OCI-LY7 (cell line): ENCODE results near the gene MYH8. TPM values are rescaled to one million over a fixed set of nuclear protein-coding genes. Genes with fewer than 3 reads are reported as not detected.

ENCODE experiments used
- BruUV-seq: library from RNA; stranded (reverse); fragments of 400-500 nt; replicated peaks from 2 replicates; lab custom pipeline; 2021; lab: Mats Ljungman, UMichigan
- CTCF ChIA-PET: fragments of 300-600 bp; sonication (Branson Sonifier 250); formaldehyde crosslinking; loops from one replicate; lab custom pipeline; 2022; ENCODE audit warnings: antibody characterized with exemption; ENCODE audit not compliant: unreplicated experiment; lab: Charles Lee
- POLR2A ChIA-PET: fragments of 300-600 bp; sonication (Branson Sonifier 250); formaldehyde crosslinking; loops from one replicate; lab custom pipeline; 2022; ENCODE audit warnings: antibody characterized with exemption; lab: Charles Lee
- DNase-seq: peaks from one replicate; pipeline ENCODE4 v3.0.0-alpha.2; 2015; ENCODE audit warnings: low spot score
- H2AFZ ChIP-seq: fragments of 200-600 bp; sonication (generic), shearing (Covaris generic); 2 replicates; pipeline ENCODE4 v1.6.1; 2014; ENCODE audit warnings: mild to moderate bottlenecking, antibody characterized with exemption, low read length, moderate library complexity
- H3K27ac ChIP-seq: fragments of 200-600 bp; sonication (generic); 2 replicates; pipeline ENCODE4 v1.5.1; 2014; ENCODE audit warnings: mixed run types, low read depth, mild to moderate bottlenecking, moderate library complexity, low read length, inconsistent platforms; ENCODE audit not compliant: poor library complexity, severe bottlenecking
- H3K36me3 ChIP-seq: fragments of 200-600 bp; sonication (generic); 2 replicates; pipeline ENCODE4 v1.6.1; 2014; ENCODE audit warnings: mild to moderate bottlenecking, antibody characterized with exemption, low read length, moderate library complexity, mixed read lengths; ENCODE audit not compliant: insufficient read depth
- H3K4me1 ChIP-seq: fragments of 200-600 bp; sonication (generic); 2 replicates; pipeline ENCODE4 v1.5.1; 2014; ENCODE audit warnings: mild to moderate bottlenecking, low read length; ENCODE audit not compliant: insufficient read depth, poor library complexity, severe bottlenecking
- H3K4me2 ChIP-seq: fragments of 200-600 bp; sonication (generic); 2 replicates; pipeline ENCODE4 v1.6.1; 2014; ENCODE audit warnings: mild to moderate bottlenecking, low read length
- H3K4me3 ChIP-seq: fragments of 200-600 bp; sonication (generic); 2 replicates; pipeline ENCODE4 v1.5.1; 2014; ENCODE audit warnings: mild to moderate bottlenecking, low read depth, low read length; ENCODE audit not compliant: poor library complexity, severe bottlenecking
- H3K79me2 ChIP-seq: fragments of 200-600 bp; sonication (generic); 2 replicates; pipeline ENCODE4 v1.6.1; 2016; ENCODE audit warnings: low read depth, mild to moderate bottlenecking, low read length, moderate library complexity, mixed read lengths; ENCODE audit not compliant: insufficient read depth
- H3K9me2 ChIP-seq: fragments of 200-600 bp; sonication (generic); 2 replicates; pipeline ENCODE4 v1.6.1; 2016; ENCODE audit warnings: mild to moderate bottlenecking, low read length, mixed read lengths; ENCODE audit not compliant: insufficient read depth
- H3K9me3 ChIP-seq: fragments of 200-600 bp; sonication (generic); 2 replicates; pipeline ENCODE4 v1.6.1; 2014; ENCODE audit warnings: mild to moderate bottlenecking, mixed run types, low read length, mixed read lengths
- H4K20me1 ChIP-seq: fragments of 200-600 bp; sonication (generic); 2 replicates; pipeline ENCODE4 v1.6.1; 2014; ENCODE audit warnings: mild to moderate bottlenecking, antibody characterized with exemption, low read length, moderate library complexity, mixed read lengths; ENCODE audit not compliant: insufficient read depth
- CTCF ChIP-seq: fragments of 200-600 bp; sonication (generic); conservative IDR thresholded peaks from 2 replicates; pipeline ENCODE4 v1.5.1; 2014; ENCODE audit warnings: mild to moderate bottlenecking, antibody characterized with exemption, low read length, moderate library complexity, mixed read lengths
- EZH2phosphoT487 ChIP-seq: fragments of 200-600 bp; sonication (generic); IDR thresholded peaks from 2 replicates; pipeline ENCODE4 v1.6.1; 2018; ENCODE audit warnings: low read depth, borderline replicate concordance, mild to moderate bottlenecking, mixed run types, antibody characterized with exemption, low read length, moderate library complexity, mixed read lengths
- intact Hi-C: fragments of 100-400 bp; cut with micrococcal nuclease; formaldehyde crosslinking; loops from one replicate; pipeline ENCODE4 v1.10.0; 2022; ENCODE audit not compliant: unreplicated experiment
- total RNA-seq, 2 experiments: library from RNA; depleted of rRNA in 1 of 2; stranded (reverse); fragments of >200 nt in 1 of 2; shearing (Covaris generic) in 1 of 2; gene quantifications; 2 replicates each; pipeline ENCODE4 v1.2.3, GENCODE V29; 2014 to 2022

MYH8 gene
- total RNA-seq, 2 experiments from 2014 or later: not detected

- intact Hi-C loops: no loop called here
- ChIA-PET POLR2A (interaction anchor here (1.1 to 1.2 kb wide), 2 partner anchors 9 to 13 kb away, joined by 3 to 4 read pairs; partner anchors contain the start of gene MYH8), CTCF (no interaction called here)
- H3K36me3 ChIP-seq: no peaks in the 10 kb centered on the region
- H3K4me3 ChIP-seq: no peak overlapping the region
- H3K4me1 ChIP-seq: no peaks in the 10 kb centered on the region
- no TSS peak for BruUV-seq
- no peaks in the 10 kb centered on the region for H3K9me2 ChIP-seq
- no peak overlapping the region for H2AFZ ChIP-seq
- no peak overlapping the region for H3K27ac ChIP-seq
- no peak for DNase-seq
- H3K4me2 ChIP-seq: no peak overlapping the region
- H3K79me2 ChIP-seq: no peaks in the 10 kb centered on the region
- TF ChIP-seq EZH2phosphoT487 (no peak), CTCF (no peak)
- H4K20me1 ChIP-seq: no peaks in the 10 kb centered on the region
- no peaks in the 10 kb centered on the region for H3K9me3 ChIP-seq
These were observed 13.3 kb upstream of the MYH8 start for GRCh38 chr17:10435096-10435495.

GRCh38 chr17:10429421-10430045, 7.8 kb upstream of the MYH8 start:
- intact Hi-C loops: no loop called here
- no peak for TF ChIP-seq CTCF
- TF ChIP-seq EZH2phosphoT487: no peak
- H3K9me3 ChIP-seq: no peaks in the 10 kb centered on the region
- ChIA-PET POLR2A (no interaction called here), CTCF (no interaction called here)
- H4K20me1 ChIP-seq: no peaks in the 10 kb centered on the region
- no peaks in the 10 kb centered on the region for H3K4me1 ChIP-seq
- no peaks in the 10 kb centered on the region for H3K79me2 ChIP-seq
- no peak overlapping the region for H3K4me3 ChIP-seq
- no peak for DNase-seq
- BruUV-seq: no TSS peak
- H2AFZ ChIP-seq: no peak overlapping the region
- no peak overlapping the region for H3K4me2 ChIP-seq
- H3K27ac ChIP-seq: no peak overlapping the region
- H3K9me2 ChIP-seq: no peaks in the 10 kb centered on the region
- H3K36me3 ChIP-seq: no peaks in the 10 kb centered on the region

DNA sequence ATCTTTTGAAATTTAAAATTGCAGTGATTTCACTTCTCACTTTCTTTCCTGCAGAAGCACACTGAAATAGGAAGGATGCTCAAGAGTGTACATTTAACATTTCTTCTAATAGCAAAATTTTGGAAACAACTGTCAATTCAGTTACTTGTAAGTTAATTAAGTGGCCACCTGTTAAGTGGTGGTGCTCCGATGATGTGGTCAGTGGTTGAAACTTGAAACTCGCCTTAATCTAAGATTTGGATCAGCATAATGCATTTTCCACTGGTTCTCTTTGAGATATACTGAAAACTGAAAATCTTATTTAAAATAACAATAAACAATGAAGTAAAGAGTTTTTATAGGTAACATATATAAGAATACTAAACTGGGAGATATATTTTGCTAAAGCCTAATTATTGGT, 7.0 kb upstream of the MYH8 start:
- Histone ChIP-seq H3K9me3 (no peaks in the 10 kb centered on the region), H3K4me2 (no peak overlapping the region), H2AFZ (no peak overlapping the region), H3K79me2 (no peaks in the 10 kb centered on the region), H4K20me1 (no peaks in the 10 kb centered on the region), H3K4me3 (no peak overlapping the region), H3K9me2 (no peaks in the 10 kb centered on the region), H3K27ac (no peak overlapping the region), H3K36me3 (no peaks in the 10 kb centered on the region), H3K4me1 (no peaks in the 10 kb centered on the region)
- POLR2A ChIA-PET: no interaction called here
- BruUV-seq: no TSS peak
- no peak for DNase-seq
- intact Hi-C loops: no loop called here
- TF ChIP-seq CTCF (no peak), EZH2phosphoT487 (no peak)
- CTCF ChIA-PET: no interaction called here
